WTC11 (cell line): ENCODE data around the gene KCNJ6.

ENCODE experiments used
- ATF1 ChIP-seq: sonication (generic); formaldehyde crosslinking; IDR thresholded peaks from 2 replicates; pipeline ENCODE4 v1.8.1; 2023; ENCODE audit warnings: mild to moderate bottlenecking, moderate library complexity, missing genetic modification reagents
- ATF2 ChIP-seq: sonication (generic); formaldehyde crosslinking; IDR thresholded peaks from 2 replicates; pipeline ENCODE4 v1.8.1; 2022; ENCODE audit warnings: low read depth, missing genetic modification reagents, borderline replicate concordance
- ATF3 ChIP-seq: sonication (generic); formaldehyde crosslinking; conservative IDR thresholded peaks from 2 replicates; pipeline ENCODE4 v1.8.1; 2022; ENCODE audit warnings: mild to moderate bottlenecking, missing genetic modification reagents
- CBFB ChIP-seq: sonication (generic); formaldehyde crosslinking; IDR thresholded peaks from 2 replicates; pipeline ENCODE4 v1.8.1; 2022; ENCODE audit warnings: mild to moderate bottlenecking, low read depth, missing genetic modification reagents
- ESRRA ChIP-seq: sonication (generic); formaldehyde crosslinking; IDR thresholded peaks from 2 replicates; pipeline ENCODE4 v1.8.1; 2022; ENCODE audit warnings: mild to moderate bottlenecking, missing genetic modification reagents, borderline replicate concordance
- KAT7 ChIP-seq: sonication (generic); formaldehyde crosslinking; IDR thresholded peaks from 2 replicates; pipeline ENCODE4 v1.8.1; 2023; ENCODE audit warnings: missing genetic modification reagents, mild to moderate bottlenecking, borderline replicate concordance
- MYBL2 ChIP-seq: sonication (generic); formaldehyde crosslinking; IDR thresholded peaks from 2 replicates; pipeline ENCODE4 v1.8.1; 2023; ENCODE audit warnings: mild to moderate bottlenecking, moderate library complexity, missing genetic modification reagents
- USF1 ChIP-seq: sonication (generic); formaldehyde crosslinking; IDR thresholded peaks from 2 replicates; pipeline ENCODE4 v1.8.0; 2022; ENCODE audit warnings: mild to moderate bottlenecking, missing genetic modification reagents
- ZBTB21 ChIP-seq: sonication (generic); formaldehyde crosslinking; IDR thresholded peaks from 2 replicates; pipeline ENCODE4 v1.8.1; 2023; ENCODE audit warnings: mild to moderate bottlenecking, missing genetic modification reagents, borderline replicate concordance
- ZNF423 ChIP-seq: fragments of 250-450 bp; sonication (Bioruptor Pico); IDR thresholded peaks from 2 replicates; pipeline ENCODE4 v2.1.2; 2022; ENCODE audit warnings: mild to moderate bottlenecking, moderate library complexity
- TF ChIP-seq, protein P1 (sequence below): sonication (generic); formaldehyde crosslinking; IDR thresholded peaks from 2 replicates; pipeline ENCODE4 v1.8.0; 2022; ENCODE audit warnings: mild to moderate bottlenecking, missing genetic modification reagents
- TF ChIP-seq, protein P2 (sequence below): fragments of 200-600 bp; IDR thresholded peaks from 2 replicates; pipeline ENCODE4 v1.8.0; 2022; ENCODE audit warnings: antibody characterized with exemption
- TF ChIP-seq, protein P3 (sequence below): fragments of 250-450 bp; sonication (Bioruptor Pico); IDR thresholded peaks from 2 replicates; pipeline ENCODE4 v1.9.0; 2021; ENCODE audit warnings: mild to moderate bottlenecking
- TF ChIP-seq, protein P4 (sequence below): sonication (generic); formaldehyde crosslinking; IDR thresholded peaks from 2 replicates; pipeline ENCODE4 v1.8.1; 2023; ENCODE audit warnings: mild to moderate bottlenecking, missing genetic modification reagents, borderline replicate concordance

DNA sequence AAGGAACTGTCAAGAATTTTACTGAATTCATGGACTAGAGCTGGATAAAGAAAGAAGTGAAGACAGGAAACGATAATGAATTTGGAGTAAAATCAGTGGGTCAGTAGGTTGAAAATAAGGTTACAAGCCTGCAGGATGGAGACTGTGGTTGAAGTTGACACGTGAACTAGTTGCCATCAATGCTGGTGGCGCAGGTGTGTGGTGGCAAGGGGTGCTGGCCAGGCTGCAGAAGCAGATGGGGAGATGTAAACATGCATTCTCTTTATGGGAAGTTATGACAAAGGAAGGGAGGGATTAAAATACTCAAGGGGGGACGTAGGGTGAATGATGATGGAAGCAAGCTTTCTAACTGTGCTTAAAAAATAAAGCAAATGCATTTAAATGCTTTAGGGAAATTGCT is 263.1 kb downstream of the KCNJ6 start:
- TF ChIP-seq MYBL2 (CRISPR knock-in tag) (no peak), ZNF423 (CRISPR knock-in tag) (no peak), ATF3 (no peak), USF1 (CRISPR knock-in tag) (no peak), ATF1 (CRISPR knock-in tag) (no peak), ATF2 (no peak), KAT7 (no peak), ZBTB21 (no peak), CBFB (CRISPR knock-in tag) (no peak), ESRRA (no peak)
- TF ChIP-seq, protein P1, sequence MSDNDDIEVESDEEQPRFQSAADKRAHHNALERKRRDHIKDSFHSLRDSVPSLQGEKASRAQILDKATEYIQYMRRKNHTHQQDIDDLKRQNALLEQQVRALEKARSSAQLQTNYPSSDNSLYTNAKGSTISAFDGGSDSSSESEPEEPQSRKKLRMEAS (CRISPR knock-in tag): no peak
- TF ChIP-seq, protein P2, sequence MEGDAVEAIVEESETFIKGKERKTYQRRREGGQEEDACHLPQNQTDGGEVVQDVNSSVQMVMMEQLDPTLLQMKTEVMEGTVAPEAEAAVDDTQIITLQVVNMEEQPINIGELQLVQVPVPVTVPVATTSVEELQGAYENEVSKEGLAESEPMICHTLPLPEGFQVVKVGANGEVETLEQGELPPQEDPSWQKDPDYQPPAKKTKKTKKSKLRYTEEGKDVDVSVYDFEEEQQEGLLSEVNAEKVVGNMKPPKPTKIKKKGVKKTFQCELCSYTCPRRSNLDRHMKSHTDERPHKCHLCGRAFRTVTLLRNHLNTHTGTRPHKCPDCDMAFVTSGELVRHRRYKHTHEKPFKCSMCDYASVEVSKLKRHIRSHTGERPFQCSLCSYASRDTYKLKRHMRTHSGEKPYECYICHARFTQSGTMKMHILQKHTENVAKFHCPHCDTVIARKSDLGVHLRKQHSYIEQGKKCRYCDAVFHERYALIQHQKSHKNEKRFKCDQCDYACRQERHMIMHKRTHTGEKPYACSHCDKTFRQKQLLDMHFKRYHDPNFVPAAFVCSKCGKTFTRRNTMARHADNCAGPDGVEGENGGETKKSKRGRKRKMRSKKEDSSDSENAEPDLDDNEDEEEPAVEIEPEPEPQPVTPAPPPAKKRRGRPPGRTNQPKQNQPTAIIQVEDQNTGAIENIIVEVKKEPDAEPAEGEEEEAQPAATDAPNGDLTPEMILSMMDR: no peak
- TF ChIP-seq, protein P3, sequence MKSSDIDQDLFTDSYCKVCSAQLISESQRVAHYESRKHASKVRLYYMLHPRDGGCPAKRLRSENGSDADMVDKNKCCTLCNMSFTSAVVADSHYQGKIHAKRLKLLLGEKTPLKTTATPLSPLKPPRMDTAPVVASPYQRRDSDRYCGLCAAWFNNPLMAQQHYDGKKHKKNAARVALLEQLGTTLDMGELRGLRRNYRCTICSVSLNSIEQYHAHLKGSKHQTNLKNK (CRISPR knock-in tag): no peak
- TF ChIP-seq, protein P4, sequence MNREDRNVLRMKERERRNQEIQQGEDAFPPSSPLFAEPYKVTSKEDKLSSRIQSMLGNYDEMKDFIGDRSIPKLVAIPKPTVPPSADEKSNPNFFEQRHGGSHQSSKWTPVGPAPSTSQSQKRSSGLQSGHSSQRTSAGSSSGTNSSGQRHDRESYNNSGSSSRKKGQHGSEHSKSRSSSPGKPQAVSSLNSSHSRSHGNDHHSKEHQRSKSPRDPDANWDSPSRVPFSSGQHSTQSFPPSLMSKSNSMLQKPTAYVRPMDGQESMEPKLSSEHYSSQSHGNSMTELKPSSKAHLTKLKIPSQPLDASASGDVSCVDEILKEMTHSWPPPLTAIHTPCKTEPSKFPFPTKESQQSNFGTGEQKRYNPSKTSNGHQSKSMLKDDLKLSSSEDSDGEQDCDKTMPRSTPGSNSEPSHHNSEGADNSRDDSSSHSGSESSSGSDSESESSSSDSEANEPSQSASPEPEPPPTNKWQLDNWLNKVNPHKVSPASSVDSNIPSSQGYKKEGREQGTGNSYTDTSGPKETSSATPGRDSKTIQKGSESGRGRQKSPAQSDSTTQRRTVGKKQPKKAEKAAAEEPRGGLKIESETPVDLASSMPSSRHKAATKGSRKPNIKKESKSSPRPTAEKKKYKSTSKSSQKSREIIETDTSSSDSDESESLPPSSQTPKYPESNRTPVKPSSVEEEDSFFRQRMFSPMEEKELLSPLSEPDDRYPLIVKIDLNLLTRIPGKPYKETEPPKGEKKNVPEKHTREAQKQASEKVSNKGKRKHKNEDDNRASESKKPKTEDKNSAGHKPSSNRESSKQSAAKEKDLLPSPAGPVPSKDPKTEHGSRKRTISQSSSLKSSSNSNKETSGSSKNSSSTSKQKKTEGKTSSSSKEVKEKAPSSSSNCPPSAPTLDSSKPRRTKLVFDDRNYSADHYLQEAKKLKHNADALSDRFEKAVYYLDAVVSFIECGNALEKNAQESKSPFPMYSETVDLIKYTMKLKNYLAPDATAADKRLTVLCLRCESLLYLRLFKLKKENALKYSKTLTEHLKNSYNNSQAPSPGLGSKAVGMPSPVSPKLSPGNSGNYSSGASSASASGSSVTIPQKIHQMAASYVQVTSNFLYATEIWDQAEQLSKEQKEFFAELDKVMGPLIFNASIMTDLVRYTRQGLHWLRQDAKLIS: no peak
